Frontal cortex (tissue), 4 donors: Measurements from ENCODE around the gene ARHGAP26. TPM values are rescaled to one million over a fixed set of nuclear protein-coding genes. Genes with fewer than 3 reads are reported as not detected.

Experiments
- DNase-seq, 2 donors: peaks; one replicate each; pipeline ENCODE4 v3.0.0; 2012; ENCODE audit warnings: low spot score in 2 of 2
- FAIRE-seq: peaks from 2 replicates; lab custom pipeline; 2012; peaks lifted over from hg19 to GRCh38; lab: Jason Lieb, UNC
- total RNA-seq: library from RNA; depleted of rRNA; stranded (reverse); fragments of >200 nt; gene quantifications from one replicate; pipeline ENCODE4 v1.2.3, GENCODE V29; 2014
- donor health status: control.
- donor health status: control.
- donor health status: control.

ARHGAP26 gene
- total RNA-seq, 1 donor from 2014 or later, result 7.3 TPM

- DNase-seq, result no peak
- no peak for FAIRE-seq
Measured at GRCh38 chr5:143214458-143214857, 444.3 kb downstream of the ARHGAP26 start.

GRCh38 chr5:143214890-143215289 is 444.7 kb downstream of the ARHGAP26 start:
- no peak for FAIRE-seq
- DNase-seq, result no peak

GRCh38 chr5:143215690-143216089 is 445.5 kb downstream of the ARHGAP26 start:
- FAIRE-seq, result no peak
- DNase-seq, result no peak

- DNase-seq, result no peak
Measured at GRCh38 chr5:143216211-143216610, 446.0 kb downstream of the ARHGAP26 start.

GRCh38 chr5:143217065-143217803 is 447.1 kb downstream of the ARHGAP26 start:
- no peak for DNase-seq

More at GRCh38 chr5:143216211-143216610, 446.0 kb downstream of the ARHGAP26 start:
- no peak for FAIRE-seq

GRCh38 chr5:143217804-143218160 is 447.6 kb downstream of the ARHGAP26 start:
- DNase-seq, result no peak
- no peak for FAIRE-seq

More at GRCh38 chr5:143217065-143217803, 447.1 kb downstream of the ARHGAP26 start:
- FAIRE-seq, result no peak

- DNase-seq (no peak), FAIRE-seq (no peak)
Measured at GRCh38 chr5:143218517-143219170, 448.5 kb downstream of the ARHGAP26 start.

- DNase-seq (no peak), FAIRE-seq (no peak)
Measured at GRCh38 chr5:143219696-143220095, 449.5 kb downstream of the ARHGAP26 start.

- no peak for DNase-seq
Measured at GRCh38 chr5:143220748-143221251, 450.6 kb downstream of the ARHGAP26 start.

GRCh38 chr5:143222287-143223231 is 452.4 kb downstream of the ARHGAP26 start:
- no peak for FAIRE-seq
- no peak for DNase-seq

More at GRCh38 chr5:143220748-143221251, 450.6 kb downstream of the ARHGAP26 start:
- FAIRE-seq, result no peak

GRCh38 chr5:143224672-143225071 is 454.5 kb downstream of the ARHGAP26 start:
- DNase-seq, result no peak
- FAIRE-seq, result no peak

- no peak for FAIRE-seq
- DNase-seq, result no peak
Measured at GRCh38 chr5:143225511-143225910, 455.3 kb downstream of the ARHGAP26 start.

- FAIRE-seq, result no peak
- DNase-seq, result no peak
Measured at GRCh38 chr5:143226361-143226760, 456.2 kb downstream of the ARHGAP26 start.

GRCh38 chr5:143226872-143227271 is 456.7 kb downstream of the ARHGAP26 start:
- no peak for DNase-seq
- FAIRE-seq, result no peak

GRCh38 chr5:143227301-143227700 is 457.1 kb downstream of the ARHGAP26 start:
- DNase-seq (no peak), FAIRE-seq (no peak)

- FAIRE-seq (no peak), DNase-seq (no peak)
Measured at GRCh38 chr5:143228597-143229293, 458.6 kb downstream of the ARHGAP26 start.

GRCh38 chr5:143229426-143229895 is 459.3 kb downstream of the ARHGAP26 start:
- DNase-seq (no peak), FAIRE-seq (no peak)

- DNase-seq (no peak), FAIRE-seq (no peak)
Measured at GRCh38 chr5:143229896-143230675, 459.9 kb downstream of the ARHGAP26 start.

- FAIRE-seq (no peak), DNase-seq (no peak)
Measured at GRCh38 chr5:143230676-143230996, 460.5 kb downstream of the ARHGAP26 start.
